GM23338 (cell line): ENCODE results near the gene FHDC1. TPM values are rescaled to one million over a fixed set of nuclear protein-coding genes. Genes with fewer than 3 reads are reported as not detected.

Experiments used
- ATAC-seq: fragments of 200-7000 bp; cut with Tn5 transposase; 3 replicates; pipeline ENCODE4 v1.9.1; 2020
- DNase-seq: peaks from one replicate; pipeline ENCODE4 v3.0.0-alpha.2; 2015; ENCODE audit warnings: low spot score
- H2AFZ ChIP-seq: fragments of 200-600 bp; sonication (generic); 2 replicates; pipeline ENCODE4 v1.8.0; 2016; ENCODE audit warnings: antibody characterized with exemption, mild to moderate bottlenecking, moderate library complexity
- H3F3A ChIP-seq: fragments of 200-600 bp; sonication (generic); replicated peaks from 2 replicates; pipeline ENCODE4 v1.8.0; 2017; ENCODE audit warnings: antibody characterized with exemption, mixed run types, low read depth
- H3K27ac ChIP-seq: fragments of 200-600 bp; sonication (generic); 2 replicates; pipeline ENCODE4 v1.6.1; 2016; ENCODE audit warnings: low read depth
- H3K27me3 ChIP-seq: fragments of 200-600 bp; sonication (generic); 2 replicates; pipeline ENCODE4 v1.8.0; 2016; ENCODE audit warnings: mild to moderate bottlenecking, mixed run types, moderate library complexity; ENCODE audit not compliant: insufficient read depth
- H3K36me3 ChIP-seq: fragments of 200-600 bp; sonication (generic); 2 replicates; pipeline ENCODE4 v1.8.0; 2016; ENCODE audit warnings: mild to moderate bottlenecking; ENCODE audit not compliant: insufficient read depth
- H3K4me1 ChIP-seq: fragments of 200-600 bp; sonication (generic); 2 replicates; pipeline ENCODE4 v1.8.0; 2016; ENCODE audit warnings: mild to moderate bottlenecking, moderate library complexity; ENCODE audit not compliant: insufficient read depth
- H3K4me2 ChIP-seq: fragments of 200-600 bp; sonication (generic); 2 replicates; pipeline ENCODE4 v1.7.1; 2017; ENCODE audit warnings: mixed run types
- H3K4me3 ChIP-seq: fragments of 200-600 bp; sonication (generic); 2 replicates; pipeline ENCODE4 v1.6.1; 2016; ENCODE audit warnings: mixed run types
- H3K79me2 ChIP-seq: fragments of 200-600 bp; sonication (generic); replicated peaks from 2 replicates; pipeline ENCODE4 v1.8.0; 2017; ENCODE audit warnings: mild to moderate bottlenecking; ENCODE audit not compliant: insufficient read depth
- H3K9me2 ChIP-seq: fragments of 200-600 bp; sonication (generic); 2 replicates; pipeline ENCODE4 v1.8.0; 2017; ENCODE audit not compliant: insufficient read depth
- H4K20me1 ChIP-seq: fragments of 200-600 bp; sonication (generic); replicated peaks from 2 replicates; pipeline ENCODE4 v1.8.0; 2017; ENCODE audit warnings: mild to moderate bottlenecking; ENCODE audit not compliant: insufficient read depth
- H3K27ac Mint-ChIP-seq: 2 replicates; pipeline ENCODE4 v1.8.0; 2020; ENCODE audit warnings: inconsistent platforms, mild to moderate bottlenecking, moderate library complexity, mixed read lengths
- H3K27me3 Mint-ChIP-seq: 3 replicates; pipeline ENCODE4 v1.8.0; 2022; ENCODE audit warnings: low read depth, mild to moderate bottlenecking, moderate library complexity, mixed read lengths, inconsistent platforms; ENCODE audit not compliant: insufficient read depth, poor library complexity
- H3K36me3 Mint-ChIP-seq: 3 replicates; pipeline ENCODE4 v1.8.0; 2021; ENCODE audit warnings: low read depth, mild to moderate bottlenecking, inconsistent platforms, moderate library complexity, mixed read lengths
- H3K4me1 Mint-ChIP-seq: 3 replicates; pipeline ENCODE4 v1.8.0; 2020; ENCODE audit warnings: mild to moderate bottlenecking, inconsistent platforms, mixed read lengths
- H3K4me3 Mint-ChIP-seq: 3 replicates; pipeline ENCODE4 v1.8.0; 2021; ENCODE audit warnings: moderate library complexity, mild to moderate bottlenecking, inconsistent platforms, mixed read lengths
- H3K9me3 Mint-ChIP-seq: 3 replicates; pipeline ENCODE4 v1.8.0; 2020; ENCODE audit warnings: moderate library complexity, mild to moderate bottlenecking, inconsistent platforms, mixed read lengths
- NANOG ChIP-seq: IDR thresholded peaks from 2 replicates; pipeline ENCODE4 v1.6.1; 2016; ENCODE audit warnings: antibody characterized with exemption, borderline replicate concordance
- POLR2AphosphoS5 ChIP-seq: IDR thresholded peaks from 2 replicates; pipeline ENCODE4 v1.6.1; 2016; ENCODE audit warnings: antibody characterized with exemption, low read depth
- STAT1 ChIP-seq: IDR thresholded peaks from one replicate; pipeline ENCODE4 v1.6.1; 2016; ENCODE audit warnings: antibody characterized with exemption; ENCODE audit not compliant: unreplicated experiment
- ZNF114 ChIP-seq: fragments of 250-450 bp; sonication (Bioruptor Pico); IDR thresholded peaks from 2 replicates; pipeline ENCODE4 v1.5.0; 2020; ENCODE audit warnings: mild to moderate bottlenecking, moderate library complexity
- ZNF331 ChIP-seq: fragments of 250-450 bp; sonication (Bioruptor Pico); IDR thresholded peaks from 2 replicates; pipeline ENCODE4 v1.5.0; 2020; ENCODE audit warnings: low read depth, mild to moderate bottlenecking, moderate library complexity
- polyA plus RNA-seq: library from polyadenylated mRNA; unstranded; fragments of >200 nt; fragmentation: Nextera tagmentation; extraction: Ambion mirVana; gene quantifications from 2 replicates; pipeline ENCODE4 v1.2.1, GENCODE V29; 2016
- total RNA-seq: library from RNA; depleted of rRNA; stranded (reverse); fragments of >200 nt; shearing (Covaris generic); gene quantifications from 2 replicates; pipeline ENCODE4 v1.2.3, GENCODE V29; 2014
- TF ChIP-seq, protein P1 (sequence below): fragments of 250-450 bp; sonication (Bioruptor Pico); IDR thresholded peaks from 2 replicates; pipeline ENCODE4 v1.5.0; 2020; ENCODE audit warnings: mild to moderate bottlenecking, moderate library complexity
- TF ChIP-seq, protein P2 (sequence below): IDR thresholded peaks from one replicate; pipeline ENCODE4 v1.6.1; 2018; ENCODE audit warnings: antibody characterized with exemption; ENCODE audit not compliant: unreplicated experiment

FHDC1 gene
- total and polyA plus RNA-seq, 2 experiments from 2014 or later, result 9.5 to 22.8 TPM

DNA sequence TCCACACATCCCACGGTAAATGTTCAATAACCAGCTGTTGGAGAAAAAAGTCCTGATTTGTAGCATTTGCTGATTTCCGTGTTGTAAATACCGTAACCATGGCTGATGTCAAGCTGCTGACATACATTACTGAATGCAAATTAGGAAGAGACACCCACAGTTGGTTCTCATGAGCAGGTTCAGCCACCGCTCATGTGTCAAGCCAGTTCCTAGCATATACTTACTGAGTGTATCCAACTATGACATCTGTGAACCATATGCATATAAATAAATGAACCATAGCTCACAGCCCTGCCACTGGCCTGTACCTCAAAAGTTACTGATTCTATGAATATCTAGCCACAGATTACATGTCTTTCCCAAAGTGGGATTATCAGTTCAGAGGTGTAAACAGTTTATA is 29.5 kb downstream of the FHDC1 start (continued):
- TF ChIP-seq, protein P1, sequence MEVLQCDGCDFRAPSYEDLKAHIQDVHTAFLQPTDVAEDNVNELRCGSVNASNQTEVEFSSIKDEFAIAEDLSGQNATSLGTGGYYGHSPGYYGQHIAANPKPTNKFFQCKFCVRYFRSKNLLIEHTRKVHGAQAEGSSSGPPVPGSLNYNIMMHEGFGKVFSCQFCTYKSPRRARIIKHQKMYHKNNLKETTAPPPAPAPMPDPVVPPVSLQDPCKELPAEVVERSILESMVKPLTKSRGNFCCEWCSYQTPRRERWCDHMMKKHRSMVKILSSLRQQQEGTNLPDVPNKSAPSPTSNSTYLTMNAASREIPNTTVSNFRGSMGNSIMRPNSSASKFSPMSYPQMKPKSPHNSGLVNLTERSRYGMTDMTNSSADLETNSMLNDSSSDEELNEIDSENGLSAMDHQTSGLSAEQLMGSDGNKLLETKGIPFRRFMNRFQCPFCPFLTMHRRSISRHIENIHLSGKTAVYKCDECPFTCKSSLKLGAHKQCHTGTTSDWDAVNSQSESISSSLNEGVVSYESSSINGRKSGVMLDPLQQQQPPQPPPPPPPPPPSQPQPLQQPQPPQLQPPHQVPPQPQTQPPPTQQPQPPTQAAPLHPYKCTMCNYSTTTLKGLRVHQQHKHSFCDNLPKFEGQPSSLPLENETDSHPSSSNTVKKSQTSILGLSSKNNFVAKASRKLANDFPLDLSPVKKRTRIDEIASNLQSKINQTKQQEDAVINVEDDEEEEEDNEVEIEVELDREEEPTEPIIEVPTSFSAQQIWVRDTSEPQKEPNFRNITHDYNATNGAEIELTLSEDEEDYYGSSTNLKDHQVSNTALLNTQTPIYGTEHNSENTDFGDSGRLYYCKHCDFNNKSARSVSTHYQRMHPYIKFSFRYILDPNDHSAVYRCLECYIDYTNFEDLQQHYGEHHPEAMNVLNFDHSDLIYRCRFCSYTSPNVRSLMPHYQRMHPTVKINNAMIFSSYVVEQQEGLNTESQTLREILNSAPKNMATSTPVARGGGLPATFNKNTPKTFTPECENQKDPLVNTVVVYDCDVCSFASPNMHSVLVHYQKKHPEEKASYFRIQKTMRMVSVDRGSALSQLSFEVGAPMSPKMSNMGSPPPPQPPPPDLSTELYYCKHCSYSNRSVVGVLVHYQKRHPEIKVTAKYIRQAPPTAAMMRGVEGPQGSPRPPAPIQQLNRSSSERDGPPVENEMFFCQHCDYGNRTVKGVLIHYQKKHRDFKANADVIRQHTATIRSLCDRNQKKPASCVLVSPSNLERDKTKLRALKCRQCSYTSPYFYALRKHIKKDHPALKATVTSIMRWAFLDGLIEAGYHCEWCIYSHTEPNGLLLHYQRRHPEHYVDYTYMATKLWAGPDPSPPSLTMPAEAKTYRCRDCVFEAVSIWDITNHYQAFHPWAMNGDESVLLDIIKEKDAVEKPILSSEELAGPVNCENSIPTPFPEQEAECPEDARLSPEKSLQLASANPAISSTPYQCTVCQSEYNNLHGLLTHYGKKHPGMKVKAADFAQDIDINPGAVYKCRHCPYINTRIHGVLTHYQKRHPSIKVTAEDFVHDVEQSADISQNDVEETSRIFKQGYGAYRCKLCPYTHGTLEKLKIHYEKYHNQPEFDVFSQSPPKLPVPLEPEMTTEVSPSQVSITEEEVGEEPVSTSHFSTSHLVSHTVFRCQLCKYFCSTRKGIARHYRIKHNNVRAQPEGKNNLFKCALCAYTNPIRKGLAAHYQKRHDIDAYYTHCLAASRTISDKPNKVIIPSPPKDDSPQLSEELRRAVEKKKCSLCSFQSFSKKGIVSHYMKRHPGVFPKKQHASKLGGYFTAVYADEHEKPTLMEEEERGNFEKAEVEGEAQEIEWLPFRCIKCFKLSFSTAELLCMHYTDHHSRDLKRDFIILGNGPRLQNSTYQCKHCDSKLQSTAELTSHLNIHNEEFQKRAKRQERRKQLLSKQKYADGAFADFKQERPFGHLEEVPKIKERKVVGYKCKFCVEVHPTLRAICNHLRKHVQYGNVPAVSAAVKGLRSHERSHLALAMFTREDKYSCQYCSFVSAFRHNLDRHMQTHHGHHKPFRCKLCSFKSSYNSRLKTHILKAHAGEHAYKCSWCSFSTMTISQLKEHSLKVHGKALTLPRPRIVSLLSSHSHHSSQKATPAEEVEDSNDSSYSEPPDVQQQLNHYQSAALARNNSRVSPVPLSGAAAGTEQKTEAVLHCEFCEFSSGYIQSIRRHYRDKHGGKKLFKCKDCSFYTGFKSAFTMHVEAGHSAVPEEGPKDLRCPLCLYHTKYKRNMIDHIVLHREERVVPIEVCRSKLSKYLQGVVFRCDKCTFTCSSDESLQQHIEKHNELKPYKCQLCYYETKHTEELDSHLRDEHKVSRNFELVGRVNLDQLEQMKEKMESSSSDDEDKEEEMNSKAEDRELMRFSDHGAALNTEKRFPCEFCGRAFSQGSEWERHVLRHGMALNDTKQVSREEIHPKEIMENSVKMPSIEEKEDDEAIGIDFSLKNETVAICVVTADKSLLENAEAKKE (CRISPR knock-in tag), result no peak
- TF ChIP-seq, protein P2, sequence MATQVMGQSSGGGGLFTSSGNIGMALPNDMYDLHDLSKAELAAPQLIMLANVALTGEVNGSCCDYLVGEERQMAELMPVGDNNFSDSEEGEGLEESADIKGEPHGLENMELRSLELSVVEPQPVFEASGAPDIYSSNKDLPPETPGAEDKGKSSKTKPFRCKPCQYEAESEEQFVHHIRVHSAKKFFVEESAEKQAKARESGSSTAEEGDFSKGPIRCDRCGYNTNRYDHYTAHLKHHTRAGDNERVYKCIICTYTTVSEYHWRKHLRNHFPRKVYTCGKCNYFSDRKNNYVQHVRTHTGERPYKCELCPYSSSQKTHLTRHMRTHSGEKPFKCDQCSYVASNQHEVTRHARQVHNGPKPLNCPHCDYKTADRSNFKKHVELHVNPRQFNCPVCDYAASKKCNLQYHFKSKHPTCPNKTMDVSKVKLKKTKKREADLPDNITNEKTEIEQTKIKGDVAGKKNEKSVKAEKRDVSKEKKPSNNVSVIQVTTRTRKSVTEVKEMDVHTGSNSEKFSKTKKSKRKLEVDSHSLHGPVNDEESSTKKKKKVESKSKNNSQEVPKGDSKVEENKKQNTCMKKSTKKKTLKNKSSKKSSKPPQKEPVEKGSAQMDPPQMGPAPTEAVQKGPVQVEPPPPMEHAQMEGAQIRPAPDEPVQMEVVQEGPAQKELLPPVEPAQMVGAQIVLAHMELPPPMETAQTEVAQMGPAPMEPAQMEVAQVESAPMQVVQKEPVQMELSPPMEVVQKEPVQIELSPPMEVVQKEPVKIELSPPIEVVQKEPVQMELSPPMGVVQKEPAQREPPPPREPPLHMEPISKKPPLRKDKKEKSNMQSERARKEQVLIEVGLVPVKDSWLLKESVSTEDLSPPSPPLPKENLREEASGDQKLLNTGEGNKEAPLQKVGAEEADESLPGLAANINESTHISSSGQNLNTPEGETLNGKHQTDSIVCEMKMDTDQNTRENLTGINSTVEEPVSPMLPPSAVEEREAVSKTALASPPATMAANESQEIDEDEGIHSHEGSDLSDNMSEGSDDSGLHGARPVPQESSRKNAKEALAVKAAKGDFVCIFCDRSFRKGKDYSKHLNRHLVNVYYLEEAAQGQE, result no peak
- TF ChIP-seq STAT1, result no peak
- no peak for TF ChIP-seq POLR2AphosphoS5

GRCh38 chr4:152967907-152968306 is 31.8 kb downstream of the FHDC1 start:
- ATAC-seq (no peak), DNase-seq (no peak)
- H4K20me1 ChIP-seq, result no peaks in the 10 kb centered on the region
- peaks cover 50% of the 10 kb centered on the region for H3K36me3 ChIP-seq
- H3K4me1 Mint-ChIP-seq, result peaks cover 10% of the 10 kb centered on the region; the same call in 2 of the 3 replicates
- no peak overlapping the region for H3K4me3 Mint-ChIP-seq
- peaks cover 8% of the 10 kb centered on the region for H3K27me3 Mint-ChIP-seq
- H3K4me1 ChIP-seq, result no peaks in the 10 kb centered on the region
- H3K4me2 ChIP-seq, result no peak overlapping the region
- no peaks in the 10 kb centered on the region for H3K9me2 ChIP-seq
- H3K4me3 ChIP-seq, result no peak overlapping the region
- no peaks in the 10 kb centered on the region for H3K9me3 Mint-ChIP-seq
- no peak overlapping the region; the same call in 1 of the 2 replicates for H3K27ac Mint-ChIP-seq
- no peaks in the 10 kb centered on the region for H3F3A ChIP-seq
- TF ChIP-seq ZNF331 (CRISPR knock-in tag) (no peak), STAT1 (no peak), ZNF114 (CRISPR knock-in tag) (no peak), NANOG (no peak)
- H3K27ac ChIP-seq, result no peak overlapping the region
- H3K36me3 Mint-ChIP-seq, result peaks cover 94% of the 10 kb centered on the region
- H2AFZ ChIP-seq, result no peak overlapping the region
- no peaks in the 10 kb centered on the region for H3K27me3 ChIP-seq
- H3K79me2 ChIP-seq, result no peaks in the 10 kb centered on the region
